ENCODE results near the gene CCDC171.
"Not testable (repeated sequence)": the region's sequence is repeated elsewhere in the genome, so short reads cannot be mapped to it uniquely, and the experiment has no call there.

The CCDC171 gene

DNA sequence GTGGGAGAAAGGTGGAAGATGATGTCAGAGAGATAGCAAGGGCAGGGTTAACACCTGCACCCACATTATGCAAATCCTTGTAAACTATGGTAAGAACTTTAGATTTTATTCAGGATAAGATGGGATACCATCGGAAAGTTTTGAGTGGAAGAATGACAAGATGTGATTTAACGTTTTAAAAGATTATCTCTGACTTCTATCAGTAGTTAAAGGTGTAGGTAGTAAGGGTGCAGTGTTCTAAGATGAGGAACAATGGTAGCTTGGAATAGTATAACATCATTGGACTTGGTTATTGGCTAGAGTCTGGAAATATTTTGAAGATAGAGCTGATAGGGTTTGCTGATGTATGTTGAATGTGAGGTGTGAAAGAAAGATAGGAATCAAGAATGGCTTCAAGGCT lies 211.3 kb downstream of the CCDC171 start:
- H3K27ac ChIP-seq: no peak overlapping the region
- TF ChIP-seq CTCF (conservative IDR thresholded peaks at IDR 0.05): no peak

GRCh38 chr9:15769547-15769946 lies 216.7 kb downstream of the CCDC171 start:
- TF ChIP-seq CTCF (conservative IDR thresholded peaks at IDR 0.05): no peak
- H3K27ac ChIP-seq: no peak overlapping the region

DNA sequence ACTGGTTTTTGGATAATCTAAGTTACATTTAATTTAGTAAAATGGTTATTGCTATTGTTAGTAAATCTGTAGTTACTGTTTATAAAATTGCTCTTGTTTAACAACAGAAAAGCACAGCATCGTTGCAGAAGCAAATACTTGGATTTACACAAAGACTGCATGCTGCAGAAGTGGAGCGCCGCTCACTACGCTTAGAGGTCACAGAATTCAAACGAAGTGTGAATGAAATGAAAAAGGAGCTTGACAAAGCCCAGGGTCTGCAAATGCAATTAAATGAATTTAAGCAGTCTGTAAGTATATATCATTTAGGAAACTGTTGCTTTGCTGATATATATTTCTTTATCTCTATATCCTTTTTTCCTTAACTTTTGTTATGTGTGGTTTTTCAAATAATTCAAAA lies 226.0 kb downstream of the CCDC171 start:
- H3K27ac ChIP-seq: no peak overlapping the region
- no peak for TF ChIP-seq CTCF (conservative IDR thresholded peaks at IDR 0.05)

DNA sequence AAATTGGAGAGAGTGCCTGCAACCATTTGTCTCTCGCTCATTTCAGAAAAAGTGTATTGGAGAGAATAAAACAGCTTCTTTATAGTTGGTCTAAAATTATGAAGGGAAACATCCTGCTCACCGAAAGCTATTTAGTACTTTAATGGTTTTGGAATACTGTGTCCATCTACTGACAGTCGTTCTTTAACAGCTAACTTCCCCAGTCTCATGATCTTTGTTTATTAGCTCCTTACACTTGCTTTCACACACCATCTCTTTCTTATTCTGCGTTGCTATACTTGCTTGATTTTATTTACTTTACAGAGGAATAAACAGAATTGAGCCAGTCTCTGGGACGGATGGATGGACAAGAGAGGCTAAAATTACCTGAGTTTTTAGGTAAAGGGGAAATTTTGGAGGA lies 229.3 kb downstream of the CCDC171 start:
- no peak for TF ChIP-seq CTCF (conservative IDR thresholded peaks at IDR 0.05)

GRCh38 chr9:15785584-15785983 lies 232.7 kb downstream of the CCDC171 start:
- H3K27ac ChIP-seq: no peak overlapping the region
- TF ChIP-seq CTCF (conservative IDR thresholded peaks at IDR 0.05): no peak

More for the DNA sequence above, 229.3 kb downstream of the CCDC171 start:
- H3K27ac ChIP-seq: no peak overlapping the region

DNA sequence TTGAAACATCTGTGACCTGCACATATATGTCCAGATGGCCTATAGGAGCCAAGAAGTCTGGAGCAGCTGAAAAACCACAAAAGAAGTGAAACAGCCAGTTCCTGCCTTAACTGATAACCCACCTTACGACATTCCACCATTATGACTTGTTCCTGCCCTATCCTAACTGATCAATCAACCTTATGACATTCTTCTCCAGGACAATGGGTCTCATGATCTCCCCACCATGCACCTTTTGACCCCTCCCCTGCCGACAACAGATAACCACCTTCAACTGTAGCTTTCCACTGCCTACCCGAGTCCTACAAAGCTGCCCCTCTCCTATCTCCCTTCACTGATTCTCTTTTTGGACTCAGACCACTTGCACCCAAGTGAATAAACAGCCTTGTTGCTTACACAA lies 233.8 kb downstream of the CCDC171 start:
- no peak overlapping the region for H3K27ac ChIP-seq
- no peak for TF ChIP-seq CTCF (conservative IDR thresholded peaks at IDR 0.05)

GRCh38 chr9:15810219-15810899 lies 257.5 kb downstream of the CCDC171 start:
- H3K27ac ChIP-seq: not testable (repeated sequence)

DNA sequence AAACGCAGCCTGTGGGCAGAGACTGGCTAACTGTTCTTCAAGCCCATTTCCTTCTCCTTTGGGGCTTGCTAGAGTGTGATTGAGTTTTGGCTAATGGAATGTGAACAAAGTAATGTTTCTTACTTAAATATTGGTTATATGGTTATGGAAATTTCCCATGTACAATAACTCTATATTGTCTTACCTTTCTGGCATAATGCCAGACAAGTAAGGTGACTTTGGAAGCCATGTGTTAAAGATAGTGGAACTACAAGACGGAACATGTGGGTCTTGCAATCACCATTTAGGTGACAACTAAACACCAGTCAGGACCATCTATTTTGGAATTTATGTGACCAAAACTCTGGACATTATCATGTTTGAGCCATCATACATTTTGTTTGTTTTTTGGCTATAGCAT lies 260.2 kb downstream of the CCDC171 start:
- no peak for TF ChIP-seq CTCF (conservative IDR thresholded peaks at IDR 0.05)
- H3K27ac ChIP-seq: no peak overlapping the region
